ENCODE results near the gene BANP. TPM values are rescaled to one million over a fixed set of nuclear protein-coding genes. Genes with fewer than 3 reads are reported as not detected.

The BANP gene
- total RNA-seq, 1 experiment from 2014 or later, result 24.2 TPM

DNA sequence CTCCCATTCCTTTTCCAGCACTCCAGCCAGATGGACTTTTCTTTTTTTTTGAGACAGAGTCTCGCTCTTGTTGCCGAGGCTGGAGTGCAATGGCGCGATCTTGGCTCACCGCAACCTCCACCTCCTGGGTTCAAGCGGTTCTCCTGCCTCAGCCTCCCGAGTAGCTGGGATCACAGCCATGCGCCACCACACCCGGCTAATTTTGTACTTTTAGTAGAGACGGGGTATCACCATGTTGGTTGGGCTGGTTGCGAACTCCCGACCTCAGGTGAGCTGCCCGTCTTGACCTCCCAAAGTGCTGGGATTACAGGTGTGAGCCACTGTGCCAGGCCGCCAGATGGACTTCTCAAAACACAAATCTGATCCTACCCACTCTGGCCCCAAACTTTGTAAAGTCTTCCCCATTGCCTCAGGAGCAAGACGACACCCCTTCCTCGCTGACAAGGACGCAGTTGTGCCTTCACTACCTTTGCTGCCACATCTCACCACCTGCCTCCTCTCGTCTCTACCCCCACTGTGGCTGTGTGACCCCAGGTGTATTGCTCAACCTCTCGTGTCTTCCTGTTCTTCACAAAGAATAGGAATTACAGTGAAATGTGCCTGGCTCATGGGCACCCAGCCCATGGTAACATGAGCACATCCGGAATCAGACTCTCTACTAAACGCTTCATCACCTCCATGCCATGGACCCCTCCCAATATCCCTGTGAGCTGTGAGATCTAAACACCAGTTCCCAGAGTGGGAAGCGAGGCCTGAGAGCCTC is 3.7 kb upstream of the BANP start:
- H3K4me1 ChIP-seq (ENCODE audit: insufficient read depth, low read length), result peaks cover 15% of the 10 kb centered on the region
- no peaks in the 10 kb centered on the region for H3K9me3 ChIP-seq (ENCODE audit: low read length)
- POLR2A ChIA-PET (ENCODE audit: unreplicated experiment), result no interaction called here
- no peaks in the 10 kb centered on the region for H3K36me3 ChIP-seq (ENCODE audit: low read depth, low read length)
- no peak overlapping the region for H3K27ac ChIP-seq (ENCODE audit: low read length)
- ATAC-seq (no peak), DNase-seq (no peak)
- H2AFZ ChIP-seq (ENCODE audit: low read length), result no peak overlapping the region
- CTCF ChIA-PET, result no interaction called here
- H3K4me3 ChIP-seq (ENCODE audit: low read length), result no peak overlapping the region
- no peaks in the 10 kb centered on the region for H3K27me3 ChIP-seq (ENCODE audit: low read length)
- H3K9ac ChIP-seq (ENCODE audit: low read length), result no peak overlapping the region
- H3K4me2 ChIP-seq (ENCODE audit: low read length), result no peak overlapping the region
- intact Hi-C loops (cut with micrococcal nuclease), result no loop called here
- TF ChIP-seq EZH2phosphoT487 (IDR thresholded peaks at IDR 0.05; ENCODE audit: borderline replicate concordance, low read length) (no peak), EZH2 (IDR thresholded peaks at IDR 0.05; ENCODE audit: low read length, unreplicated experiment) (no peak)
- TF ChIP-seq, protein P1, sequence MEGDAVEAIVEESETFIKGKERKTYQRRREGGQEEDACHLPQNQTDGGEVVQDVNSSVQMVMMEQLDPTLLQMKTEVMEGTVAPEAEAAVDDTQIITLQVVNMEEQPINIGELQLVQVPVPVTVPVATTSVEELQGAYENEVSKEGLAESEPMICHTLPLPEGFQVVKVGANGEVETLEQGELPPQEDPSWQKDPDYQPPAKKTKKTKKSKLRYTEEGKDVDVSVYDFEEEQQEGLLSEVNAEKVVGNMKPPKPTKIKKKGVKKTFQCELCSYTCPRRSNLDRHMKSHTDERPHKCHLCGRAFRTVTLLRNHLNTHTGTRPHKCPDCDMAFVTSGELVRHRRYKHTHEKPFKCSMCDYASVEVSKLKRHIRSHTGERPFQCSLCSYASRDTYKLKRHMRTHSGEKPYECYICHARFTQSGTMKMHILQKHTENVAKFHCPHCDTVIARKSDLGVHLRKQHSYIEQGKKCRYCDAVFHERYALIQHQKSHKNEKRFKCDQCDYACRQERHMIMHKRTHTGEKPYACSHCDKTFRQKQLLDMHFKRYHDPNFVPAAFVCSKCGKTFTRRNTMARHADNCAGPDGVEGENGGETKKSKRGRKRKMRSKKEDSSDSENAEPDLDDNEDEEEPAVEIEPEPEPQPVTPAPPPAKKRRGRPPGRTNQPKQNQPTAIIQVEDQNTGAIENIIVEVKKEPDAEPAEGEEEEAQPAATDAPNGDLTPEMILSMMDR (conservative IDR thresholded peaks at IDR 0.05; ENCODE audit: low read depth, low read length), result no peak
- no TSS peak for BruUV-seq (replicated peaks)
- H3K79me2 ChIP-seq (ENCODE audit: low read length), result peaks cover 10% of the 10 kb centered on the region
- H3K9me2 ChIP-seq (replicated peaks; ENCODE audit: low read length), result no peaks in the 10 kb centered on the region
- no peaks in the 10 kb centered on the region for H4K20me1 ChIP-seq (ENCODE audit: low read length)
- H3F3A ChIP-seq (ENCODE audit: low read length, unreplicated experiment), result no peaks in the 10 kb centered on the region

- Histone ChIP-seq H4K20me1 (ENCODE audit: low read length) (no peaks in the 10 kb centered on the region), H3K4me3 (ENCODE audit: low read length) (no peak overlapping the region), H3K9me3 (ENCODE audit: low read length) (no peaks in the 10 kb centered on the region), H3K27me3 (ENCODE audit: low read length) (no peaks in the 10 kb centered on the region), H3K79me2 (ENCODE audit: low read length) (peaks cover 16% of the 10 kb centered on the region), H3K9ac (ENCODE audit: low read length) (no peak overlapping the region), H2AFZ (ENCODE audit: low read length) (no peak overlapping the region), H3K4me2 (ENCODE audit: low read length) (no peak overlapping the region), H3K9me2 (replicated peaks; ENCODE audit: low read length) (no peaks in the 10 kb centered on the region), H3K4me1 (ENCODE audit: insufficient read depth, low read length) (peaks cover 19% of the 10 kb centered on the region), H3F3A (ENCODE audit: low read length, unreplicated experiment) (no peaks in the 10 kb centered on the region), H3K36me3 (ENCODE audit: low read depth, low read length) (no peaks in the 10 kb centered on the region), H3K27ac (ENCODE audit: low read length) (no peak overlapping the region)
- TF ChIP-seq EZH2phosphoT487 (IDR thresholded peaks at IDR 0.05; ENCODE audit: borderline replicate concordance, low read length), result no peak
- TF ChIP-seq EZH2 (IDR thresholded peaks at IDR 0.05; ENCODE audit: low read length, unreplicated experiment), result no peak
- TF ChIP-seq, protein P1 (conservative IDR thresholded peaks at IDR 0.05; ENCODE audit: low read depth, low read length), result no peak
- POLR2A ChIA-PET (ENCODE audit: unreplicated experiment), result no interaction called here
- ATAC-seq (no peak), DNase-seq (no peak)
- CTCF ChIA-PET, result no interaction called here
- BruUV-seq (replicated peaks), result no TSS peak
- intact Hi-C loops (cut with micrococcal nuclease), result no loop called here
Observed at GRCh38 chr16:87948119-87948545, 3.1 kb upstream of the BANP start.

- no peak overlapping the region for H3K27ac ChIP-seq (ENCODE audit: low read length)
- CTCF ChIA-PET, result no interaction called here
- no peak overlapping the region for H3K4me3 ChIP-seq (ENCODE audit: low read length)
- intact Hi-C loops (cut with micrococcal nuclease), result no loop called here
- H3K9ac ChIP-seq (ENCODE audit: low read length), result no peak overlapping the region
- POLR2A ChIA-PET (ENCODE audit: unreplicated experiment), result no interaction called here
- no peaks in the 10 kb centered on the region for H3K36me3 ChIP-seq (ENCODE audit: low read depth, low read length)
- peaks cover 19% of the 10 kb centered on the region for H3K4me1 ChIP-seq (ENCODE audit: insufficient read depth, low read length)
- H3K4me2 ChIP-seq (ENCODE audit: low read length), result no peak overlapping the region
- no peaks in the 10 kb centered on the region for H3K9me2 ChIP-seq (replicated peaks; ENCODE audit: low read length)
- DNase-seq (no peak), ATAC-seq (no peak)
- no peaks in the 10 kb centered on the region for H3F3A ChIP-seq (ENCODE audit: low read length, unreplicated experiment)
- no peaks in the 10 kb centered on the region for H3K9me3 ChIP-seq (ENCODE audit: low read length)
- H3K27me3 ChIP-seq (ENCODE audit: low read length), result no peaks in the 10 kb centered on the region
- BruUV-seq (replicated peaks), result no TSS peak
- no peaks in the 10 kb centered on the region for H4K20me1 ChIP-seq (ENCODE audit: low read length)
- no peak overlapping the region for H2AFZ ChIP-seq (ENCODE audit: low read length)
- peaks cover 22% of the 10 kb centered on the region for H3K79me2 ChIP-seq (ENCODE audit: low read length)
- no peak for TF ChIP-seq EZH2 (IDR thresholded peaks at IDR 0.05; ENCODE audit: low read length, unreplicated experiment)
- TF ChIP-seq, protein P1 (conservative IDR thresholded peaks at IDR 0.05; ENCODE audit: low read depth, low read length), result no peak
Observed at GRCh38 chr16:87948735-87949070, 2.5 kb upstream of the BANP start.

Data from PC-3 (cell line).